Measurements from ENCODE around the gene KANSL1L.

DNA sequence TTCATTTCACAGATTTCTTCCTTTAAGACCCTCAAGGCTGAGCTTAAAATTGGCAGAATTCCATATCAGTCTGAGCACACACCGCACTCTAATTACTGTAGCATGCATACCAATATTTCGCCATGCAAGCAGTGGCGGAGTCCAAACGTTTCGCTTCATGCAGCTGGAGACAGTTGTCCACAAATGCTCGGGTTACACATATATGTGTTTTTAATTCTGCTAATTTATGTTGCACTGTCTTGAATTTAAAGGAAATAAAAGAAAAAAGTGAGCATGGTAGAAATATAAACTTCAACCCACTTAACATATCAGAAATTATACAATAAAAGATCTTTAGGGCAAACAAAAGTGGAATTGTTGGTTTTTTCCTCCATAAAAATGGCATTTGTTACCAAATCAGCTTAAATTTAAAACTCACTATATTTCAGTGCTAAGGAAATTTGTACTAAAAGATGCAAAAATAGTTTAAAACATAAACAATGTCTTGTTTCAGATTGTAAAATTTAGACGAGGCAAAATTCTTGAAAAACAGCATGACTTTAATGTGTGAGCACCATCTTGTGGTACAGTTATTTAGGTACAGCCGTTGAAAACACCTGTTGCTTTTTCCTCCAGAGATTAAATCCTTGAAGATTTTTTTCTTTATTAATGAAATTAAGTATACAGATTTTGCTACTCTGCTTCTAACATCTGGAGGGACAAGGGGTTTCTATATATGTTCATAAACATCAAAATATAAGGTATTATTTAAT is 24.1 kb upstream of the KANSL1L start:
- TF ChIP-seq, protein P1, sequence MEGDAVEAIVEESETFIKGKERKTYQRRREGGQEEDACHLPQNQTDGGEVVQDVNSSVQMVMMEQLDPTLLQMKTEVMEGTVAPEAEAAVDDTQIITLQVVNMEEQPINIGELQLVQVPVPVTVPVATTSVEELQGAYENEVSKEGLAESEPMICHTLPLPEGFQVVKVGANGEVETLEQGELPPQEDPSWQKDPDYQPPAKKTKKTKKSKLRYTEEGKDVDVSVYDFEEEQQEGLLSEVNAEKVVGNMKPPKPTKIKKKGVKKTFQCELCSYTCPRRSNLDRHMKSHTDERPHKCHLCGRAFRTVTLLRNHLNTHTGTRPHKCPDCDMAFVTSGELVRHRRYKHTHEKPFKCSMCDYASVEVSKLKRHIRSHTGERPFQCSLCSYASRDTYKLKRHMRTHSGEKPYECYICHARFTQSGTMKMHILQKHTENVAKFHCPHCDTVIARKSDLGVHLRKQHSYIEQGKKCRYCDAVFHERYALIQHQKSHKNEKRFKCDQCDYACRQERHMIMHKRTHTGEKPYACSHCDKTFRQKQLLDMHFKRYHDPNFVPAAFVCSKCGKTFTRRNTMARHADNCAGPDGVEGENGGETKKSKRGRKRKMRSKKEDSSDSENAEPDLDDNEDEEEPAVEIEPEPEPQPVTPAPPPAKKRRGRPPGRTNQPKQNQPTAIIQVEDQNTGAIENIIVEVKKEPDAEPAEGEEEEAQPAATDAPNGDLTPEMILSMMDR (IDR thresholded peaks at IDR 0.05): no peak
- no peak for TF ChIP-seq POLR2A (IDR thresholded peaks at IDR 0.05)
